Endothelial cell of umbilical vein (primary cell): Measurements from ENCODE around the gene SLC35A1. TPM values are rescaled to one million over a fixed set of nuclear protein-coding genes. Genes with fewer than 3 reads are reported as not detected.

Experiments
- BruUV-seq: library from RNA; stranded (reverse); fragments of 400-500 nt; replicated peaks from 2 replicates; lab custom pipeline; 2021; lab: Mats Ljungman, UMichigan
- CTCF ChIA-PET: fragments of 300-600, 350-600 bp; sonication (Branson Sonifier 250); formaldehyde crosslinking; loops from one replicate; lab custom pipeline; 2021; ENCODE audit warnings: antibody characterized with exemption, inconsistent platforms; lab: Charles Lee
- POLR2A ChIA-PET: fragments of 300-600, 350-600 bp; sonication (Branson Sonifier 250); formaldehyde crosslinking; loops from one replicate; lab custom pipeline; 2021; ENCODE audit warnings: antibody characterized with exemption, inconsistent platforms; lab: Charles Lee
- DNase-seq: peaks from one replicate; pipeline ENCODE4 v3.0.0-alpha.2; 2011; ENCODE audit warnings: low read depth, low spot score
- FAIRE-seq: peaks from 2 replicates; lab custom pipeline; 2011; peaks lifted over from hg19 to GRCh38; lab: Jason Lieb, UNC
- H2AFZ ChIP-seq: 2 replicates; pipeline ENCODE4 v1.6.0; 2012; ENCODE audit warnings: low read depth, low read length, control low read depth, inconsistent platforms
- H3K27ac ChIP-seq: 2 replicates; pipeline ENCODE4 v1.5.1; 2011; ENCODE audit warnings: low read depth, mild to moderate bottlenecking, control low read depth, low read length, moderate library complexity; ENCODE audit not compliant: insufficient read depth
- H3K27me3 ChIP-seq, 2 experiments: 2 replicates each; pipeline versions ENCODE4 v1.6.0 to v1.6.1; 2011; ENCODE audit warnings: low read length in 2 of 2, mixed read lengths in 1 of 2; ENCODE audit not compliant: control insufficient read depth in 2 of 2, insufficient read depth in 2 of 2
- H3K36me3 ChIP-seq, 2 experiments: 2 replicates in 1 of 2; 3 replicates in 1 of 2; pipeline ENCODE4 v1.5.1; 2011; ENCODE audit warnings: low read length in 2 of 2, mild to moderate bottlenecking in 1 of 2, moderate library complexity in 1 of 2; ENCODE audit not compliant: control insufficient read depth in 2 of 2, insufficient read depth in 2 of 2; ENCODE audit errors: extremely low read depth in 1 of 2
- H3K4me1 ChIP-seq: 3 replicates; pipeline ENCODE4 v1.5.1; 2011; ENCODE audit warnings: mild to moderate bottlenecking, low read length; ENCODE audit not compliant: control insufficient read depth, insufficient read depth; ENCODE audit errors: extremely low read depth
- H3K4me2 ChIP-seq: 2 replicates; pipeline ENCODE4 v1.6.1; 2011; ENCODE audit warnings: low read length, control low read depth, mixed read lengths; ENCODE audit not compliant: insufficient read depth
- H3K4me3 ChIP-seq, 3 experiments: fragments of 200-600 bp in 1 of 3; sonication (generic), shearing (Covaris generic) in 1 of 3; replicated peaks in 1 of 3; 2 replicates each; pipeline ENCODE4 v1.5.1; 2011 to 2016; ENCODE audit warnings: control low read depth in 3 of 3, low read length in 3 of 3, mild to moderate bottlenecking in 2 of 3, inconsistent platforms in 1 of 3, low read depth in 1 of 3, moderate library complexity in 1 of 3; ENCODE audit not compliant: insufficient read depth in 1 of 3
- H3K79me2 ChIP-seq: 2 replicates; pipeline ENCODE4 v1.6.0; 2012; ENCODE audit warnings: low read length, inconsistent platforms; ENCODE audit not compliant: control insufficient read depth, insufficient read depth
- H3K9ac ChIP-seq: replicated peaks from 2 replicates; pipeline ENCODE3; 2011; ENCODE audit warnings: low read length, control low read depth; ENCODE audit not compliant: insufficient read depth; ENCODE audit errors: extremely low read depth
- H3K9me1 ChIP-seq: replicated peaks from 3 replicates; pipeline ENCODE4 v1.6.0; 2011; ENCODE audit warnings: mild to moderate bottlenecking, low read length; ENCODE audit not compliant: control insufficient read depth, insufficient read depth; ENCODE audit errors: extremely low read depth
- H3K9me3 ChIP-seq: replicated peaks from 2 replicates; pipeline ENCODE4 v1.5.1; 2012; ENCODE audit warnings: low read length, inconsistent platforms; ENCODE audit not compliant: control insufficient read depth, insufficient read depth
- H4K20me1 ChIP-seq: replicated peaks from 2 replicates; pipeline ENCODE3; 2011; ENCODE audit warnings: mild to moderate bottlenecking, low read length; ENCODE audit not compliant: control insufficient read depth, insufficient read depth; ENCODE audit errors: extremely low read depth
- CTCF ChIP-seq, 2 donors: IDR thresholded peaks; 1 replicate in 1 of 2; 2 replicates in 1 of 2; pipeline ENCODE4 v1.5.1; 2011; ENCODE audit warnings: low read length in 2 of 2, mild to moderate bottlenecking in 2 of 2, moderate library complexity in 2 of 2, control low read depth in 1 of 2, inconsistent platforms in 1 of 2, low read depth in 1 of 2; ENCODE audit not compliant: insufficient read depth in 1 of 2; ENCODE audit errors: extremely low read depth in 1 of 2
- EZH2 ChIP-seq: IDR thresholded peaks from 2 replicates; pipeline ENCODE4 v1.6.1; 2012; ENCODE audit warnings: borderline replicate concordance, low read depth, mild to moderate bottlenecking, moderate library complexity, low read length, inconsistent platforms; ENCODE audit not compliant: severe bottlenecking
- FOS ChIP-seq: IDR thresholded peaks from 2 replicates; pipeline ENCODE4 v1.6.1; 2011; ENCODE audit warnings: mild to moderate bottlenecking, low read length, moderate library complexity, borderline replicate concordance; ENCODE audit not compliant: insufficient read depth
- GATA2 ChIP-seq: IDR thresholded peaks from 2 replicates; pipeline ENCODE4 v1.7.0; 2011; ENCODE audit warnings: low read depth, mild to moderate bottlenecking, moderate library complexity, mixed read lengths, low read length; ENCODE audit not compliant: insufficient read length, insufficient read depth
- JUN ChIP-seq: IDR thresholded peaks from 2 replicates; pipeline ENCODE4 v1.6.1; 2011; ENCODE audit warnings: borderline replicate concordance, low read depth; ENCODE audit not compliant: insufficient read length, insufficient read depth
- MAX ChIP-seq: IDR thresholded peaks from 2 replicates; pipeline ENCODE4 v1.6.1; 2011; ENCODE audit not compliant: insufficient read depth, insufficient read length
- MYC ChIP-seq: IDR thresholded peaks from one replicate; pipeline ENCODE4 v1.6.1; 2011; ENCODE audit warnings: mild to moderate bottlenecking, low read depth, low read length
- POLR2A ChIP-seq: IDR thresholded peaks from 2 replicates; pipeline ENCODE4 v1.6.1; 2012; ENCODE audit warnings: low read depth, mild to moderate bottlenecking, control low read depth, low read length
- POLR2AphosphoS5 ChIP-seq: IDR thresholded peaks from 2 replicates; pipeline ENCODE4 v1.6.1; 2012; ENCODE audit warnings: low read depth, mild to moderate bottlenecking, control low read depth, low read length, moderate library complexity; ENCODE audit not compliant: insufficient read depth
- dilution Hi-C: fragments of 300-500 bp; cut with MboI; formaldehyde crosslinking; loops from one replicate; pipeline ENCODE4 v1.15.0; 2019; ENCODE audit warnings: low sequenced_read_pairs; ENCODE audit not compliant: extremely low pct_ligation_motif_present
- intact Hi-C: fragments of 100-400 bp; cut with micrococcal nuclease; formaldehyde crosslinking; loops from one replicate; pipeline ENCODE4 v1.10.0; 2022
- polyA plus RNA-seq, 4 experiments: library from polyadenylated mRNA; depleted of rRNA in 3 of 4; stranded (reverse) in 3 of 4; unstranded in 1 of 4; fragments of >200 nt; gene quantifications; 2 replicates each; pipeline versions ENCODE4 v1.2.1 to v1.2.3, GENCODE V29; 2011 to 2012; ENCODE audit warnings: missing spikeins in 1 of 4
- small RNA-seq: library from RNA; depleted of rRNA; stranded (forward); fragments of <200 nt; gene quantifications from one replicate; pipeline ENCODE3, GENCODE V24; 2012; ENCODE audit warnings: low replicate concordance, low read depth; ENCODE audit not compliant: insufficient read depth, insufficient read length
- total RNA-seq: library from RNA; stranded (reverse); gene quantifications from 2 replicates; pipeline ENCODE4 v1.2.3, GENCODE V29; 2021

The SLC35A1 gene
- total and polyA plus RNA-seq, 2 donors (not counting 3 experiments of a cell fraction or from before 2014, with no cell fraction given): 13.0 to 13.9 TPM

DNA sequence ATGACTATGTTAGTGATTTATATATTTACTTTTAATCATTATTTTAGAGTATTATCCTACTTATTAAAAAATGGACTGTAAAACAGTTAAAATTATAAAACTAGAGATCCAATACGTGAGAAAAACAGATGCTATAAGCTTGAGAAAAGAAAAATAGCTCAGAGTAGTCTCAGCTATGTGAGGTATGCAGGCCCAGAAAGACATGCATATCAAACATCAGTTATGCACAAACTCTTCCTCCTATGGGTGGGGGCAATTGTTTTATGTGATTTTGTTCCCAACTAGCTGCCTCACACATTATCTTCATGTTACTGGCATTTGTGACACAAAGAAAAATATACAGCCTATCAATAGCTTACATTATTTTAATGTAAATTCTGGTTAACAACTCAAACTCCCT is 88.2 kb downstream of the SLC35A1 start:
- Histone ChIP-seq H3K9me1 (no peaks in the 10 kb centered on the region), H3K36me3 (peaks cover 0 to 3% of the 10 kb centered on the region in 2 experiments), H4K20me1 (no peaks in the 10 kb centered on the region), H2AFZ (no peak overlapping the region), H3K4me2 (no peak overlapping the region), H3K79me2 (peaks cover 5% of the 10 kb centered on the region), H3K9ac (no peak overlapping the region), H3K4me3 (no peak overlapping the region), H3K27ac (no peak overlapping the region), H3K9me3 (no peaks in the 10 kb centered on the region), H3K4me1 (no peaks in the 10 kb centered on the region), H3K27me3 (no peaks in the 10 kb centered on the region)
- TF ChIP-seq GATA2 (no peak), POLR2A (no peak), POLR2AphosphoS5 (no peak), JUN (no peak), FOS (no peak), MAX (no peak), MYC (no peak), CTCF (IDR thresholded peaks at IDR 0.05; ENCODE audit: extremely low read depth in 1 of 2, insufficient read depth in 1 of 2, low read depth in 1 of 2, low read length in 2 of 2) (no peak), EZH2 (no peak)
- intact Hi-C loops: no loop called here
- DNase-seq (no peak), FAIRE-seq (no peak)
- dilution Hi-C loops: no loop called here
- no TSS peak for BruUV-seq
- POLR2A ChIA-PET: no interaction called here
- CTCF ChIA-PET: no interaction called here

Small RNAs within 50 kb of the gene (small RNA-seq; reads per million reads assigned to genes)
- gene AL049697.2 (not detected), gene RNU6-444P (not detected)

Other genes starting within 250 kb of the SLC35A1 start
- 8.2 and 8.4 TPM in 2 replicates for gene SMIM8, start 150.4 kb upstream of the SLC35A1 start, total RNA-seq
- gene SMIM8, start 150.4 kb upstream of the SLC35A1 start, polyA plus RNA-seq: 1.6 and 2.0 TPM in 2 replicates
- not detected in 2 replicates for gene GJB7, start 143.7 kb upstream of the SLC35A1 start, total RNA-seq
- not detected in 2 replicates for gene GJB7, start 143.7 kb upstream of the SLC35A1 start, polyA plus RNA-seq
- gene C6orf163, start 128.2 kb upstream of the SLC35A1 start, total RNA-seq: 2.2 and 2.5 TPM in 2 replicates
- gene C6orf163, start 128.2 kb upstream of the SLC35A1 start, polyA plus RNA-seq: 0.16 and 0.29 TPM in 2 replicates
- 0.20 and 0.21 TPM in 2 replicates for gene CFAP206, start 65.0 kb upstream of the SLC35A1 start, total RNA-seq
- gene CFAP206, start 65.0 kb upstream of the SLC35A1 start, polyA plus RNA-seq: 0.05 and 0.15 TPM in 2 replicates
- 33.7 and 34.0 TPM in 2 replicates for gene RARS2, start 117.0 kb downstream of the SLC35A1 start, total RNA-seq
- 7.4 TPM in 2 replicates for gene RARS2, start 117.0 kb downstream of the SLC35A1 start, polyA plus RNA-seq
- gene ORC3, start 117.2 kb downstream of the SLC35A1 start, total RNA-seq: 17.9 and 20.1 TPM in 2 replicates
- gene ORC3, start 117.2 kb downstream of the SLC35A1 start, polyA plus RNA-seq: 8.0 and 9.2 TPM in 2 replicates
- 46.1 and 46.4 TPM in 2 replicates for gene AKIRIN2, start 229.3 kb downstream of the SLC35A1 start, total RNA-seq
- 15.9 and 19.0 TPM in 2 replicates for gene AKIRIN2, start 229.3 kb downstream of the SLC35A1 start, polyA plus RNA-seq